Caki2 (cell line): ENCODE measurements around the gene MKX. TPM values are rescaled to one million over a fixed set of nuclear protein-coding genes. Genes with fewer than 3 reads are reported as not detected.

ENCODE experiments used
- DNase-seq: peaks from one replicate; pipeline ENCODE4 v3.0.0-alpha.2; 2015; ENCODE audit warnings: low read depth
- in situ Hi-C: cut with HindIII; loops from 2 replicates; pipeline ENCODE4 v1.10.0; 2016; ENCODE audit warnings: low sequenced_read_pairs, low pct_unique_long_range_greater_than_20kb, mixed read lengths
- total RNA-seq: library from RNA; depleted of rRNA; stranded (reverse); fragments of >200 nt; shearing (Covaris generic); gene quantifications from 2 replicates; pipeline ENCODE4 v1.2.3, GENCODE V29; 2014; ENCODE audit warnings: low replicate concordance

MKX gene
- total RNA-seq, 1 experiment from 2014 or later, result not detected

DNA sequence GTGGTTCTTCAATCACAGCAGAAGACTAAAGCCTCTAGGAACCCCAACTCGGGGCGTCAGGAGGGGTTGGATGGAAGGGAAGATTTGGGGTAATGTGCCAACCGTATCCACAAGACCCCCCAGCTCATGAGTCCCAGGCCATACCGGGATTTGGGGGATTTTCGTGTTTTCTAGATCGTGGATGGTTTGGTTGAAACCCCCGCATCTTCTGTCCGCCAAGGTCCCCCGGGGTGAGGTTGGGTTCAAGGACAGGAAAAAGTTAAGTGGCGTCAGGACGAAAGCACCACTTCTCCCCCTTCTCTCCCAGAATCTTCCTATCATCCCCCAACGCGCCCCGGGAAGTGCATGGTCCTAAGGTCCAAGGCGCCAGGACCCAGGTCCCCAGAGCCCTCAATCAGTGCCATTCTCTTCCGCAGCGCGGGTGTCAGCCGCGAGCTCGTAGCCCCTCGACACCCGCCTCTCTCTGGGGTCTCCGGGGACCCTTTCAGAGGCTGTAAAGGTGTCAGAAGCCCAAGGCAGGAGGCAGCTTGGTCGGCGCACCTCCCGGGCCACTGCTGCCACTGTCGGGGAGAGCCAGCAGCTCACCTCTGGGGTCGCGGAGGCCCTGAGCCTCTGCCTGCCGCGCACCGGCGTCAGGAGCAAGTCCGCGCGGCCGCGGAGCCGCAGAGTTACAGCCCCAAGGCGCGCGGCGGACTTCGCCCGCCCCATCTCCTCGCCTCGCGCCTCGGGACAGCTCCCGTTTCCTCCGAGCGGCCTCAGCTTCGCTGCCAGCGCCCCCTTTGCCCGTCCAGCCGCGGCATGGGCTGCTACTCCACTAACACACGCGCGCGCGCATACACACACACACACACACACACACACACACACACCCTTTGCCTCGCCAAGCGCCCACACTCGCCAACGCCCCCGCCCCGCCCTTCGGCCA is 1.5 kb downstream of the MKX start:
- in situ Hi-C loops, result no loop called here
- DNase-seq, result peak; percentile 25

DNA sequence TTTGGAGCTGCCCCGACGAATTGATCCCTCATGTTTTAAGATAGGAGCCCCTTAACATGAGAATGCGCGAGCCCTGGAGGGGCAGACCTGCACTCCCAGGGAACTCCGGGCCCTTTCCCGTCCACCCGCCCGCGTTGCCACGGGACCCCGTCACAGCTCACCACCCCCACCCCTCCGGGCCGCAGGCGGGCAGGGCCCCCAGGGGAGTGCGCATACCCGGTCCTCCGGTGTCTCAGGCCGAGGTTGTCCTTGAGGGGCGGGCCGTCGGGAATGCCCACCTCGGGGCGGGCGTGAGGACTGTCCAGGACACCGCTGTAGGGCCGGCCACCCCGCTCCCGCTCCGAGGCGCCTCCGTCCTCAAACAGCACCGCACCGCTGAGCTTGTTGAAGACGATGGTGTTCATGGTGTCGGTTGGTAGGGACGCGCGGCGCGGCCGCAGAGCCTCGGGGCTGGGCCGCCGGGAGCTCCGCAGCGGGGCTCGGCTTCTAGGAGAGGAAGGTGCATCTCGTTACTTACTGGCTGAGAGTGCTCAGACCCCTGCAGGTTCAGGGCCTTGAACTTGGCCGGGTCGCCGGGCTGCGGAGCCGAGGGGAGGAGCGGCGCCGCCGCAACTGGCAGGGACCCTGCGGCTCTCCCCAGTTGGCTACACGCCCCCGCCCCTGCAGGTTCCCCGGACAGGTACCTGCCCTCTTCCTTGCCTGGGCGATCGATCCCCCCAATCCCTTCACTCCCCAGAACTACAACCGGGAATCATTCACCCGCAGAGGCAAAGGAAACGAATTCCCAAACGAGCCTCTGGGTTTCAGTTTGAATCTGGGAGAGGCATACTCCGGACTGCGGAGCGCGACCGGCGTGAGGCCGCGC is 2.4 kb downstream of the MKX start:
- DNase-seq, result peak; percentile 29
- in situ Hi-C loops, result no loop called here

DNA sequence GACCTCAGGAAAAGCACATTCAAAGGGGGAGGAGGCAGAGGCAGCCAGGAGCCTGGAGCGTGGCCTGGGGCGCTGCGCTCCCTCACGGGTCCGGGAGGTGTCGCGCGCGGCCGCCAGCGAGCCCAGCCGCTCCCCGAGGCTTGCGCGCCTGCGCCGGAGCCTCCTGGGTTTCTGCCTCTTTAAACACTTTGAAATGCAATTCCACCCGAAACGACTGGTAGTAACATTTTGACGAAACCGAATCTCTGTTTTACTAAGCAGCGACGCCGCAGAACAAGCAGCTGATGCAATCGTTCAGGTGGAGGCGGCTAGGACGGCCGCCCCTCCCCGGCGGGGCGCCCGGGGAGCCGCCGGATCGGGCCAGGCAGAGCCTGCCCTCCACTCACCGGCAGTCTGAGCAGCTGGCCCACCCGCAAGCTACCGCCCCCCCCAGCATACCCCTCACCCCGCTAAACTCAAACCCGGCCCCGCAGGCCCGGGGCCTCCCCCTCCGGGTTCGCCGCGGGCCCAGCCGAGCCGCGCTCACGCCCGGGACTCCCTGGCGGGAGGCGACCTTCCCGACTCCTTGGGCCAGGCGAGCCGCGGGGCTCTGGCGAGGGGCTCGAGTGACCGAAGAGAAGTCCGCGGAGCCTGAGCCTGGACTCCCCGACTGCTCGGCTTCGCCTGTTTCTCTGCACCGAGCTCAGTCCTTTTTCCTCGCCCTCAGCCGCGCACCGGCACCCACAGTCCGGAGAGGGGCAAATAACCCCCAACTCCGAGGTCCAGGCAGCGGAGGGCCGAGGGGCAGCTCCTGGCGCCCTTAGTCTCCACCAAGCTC is 3.2 kb downstream of the MKX start:
- in situ Hi-C loops, result no loop called here
- DNase-seq, result peak; percentile 70

DNA sequence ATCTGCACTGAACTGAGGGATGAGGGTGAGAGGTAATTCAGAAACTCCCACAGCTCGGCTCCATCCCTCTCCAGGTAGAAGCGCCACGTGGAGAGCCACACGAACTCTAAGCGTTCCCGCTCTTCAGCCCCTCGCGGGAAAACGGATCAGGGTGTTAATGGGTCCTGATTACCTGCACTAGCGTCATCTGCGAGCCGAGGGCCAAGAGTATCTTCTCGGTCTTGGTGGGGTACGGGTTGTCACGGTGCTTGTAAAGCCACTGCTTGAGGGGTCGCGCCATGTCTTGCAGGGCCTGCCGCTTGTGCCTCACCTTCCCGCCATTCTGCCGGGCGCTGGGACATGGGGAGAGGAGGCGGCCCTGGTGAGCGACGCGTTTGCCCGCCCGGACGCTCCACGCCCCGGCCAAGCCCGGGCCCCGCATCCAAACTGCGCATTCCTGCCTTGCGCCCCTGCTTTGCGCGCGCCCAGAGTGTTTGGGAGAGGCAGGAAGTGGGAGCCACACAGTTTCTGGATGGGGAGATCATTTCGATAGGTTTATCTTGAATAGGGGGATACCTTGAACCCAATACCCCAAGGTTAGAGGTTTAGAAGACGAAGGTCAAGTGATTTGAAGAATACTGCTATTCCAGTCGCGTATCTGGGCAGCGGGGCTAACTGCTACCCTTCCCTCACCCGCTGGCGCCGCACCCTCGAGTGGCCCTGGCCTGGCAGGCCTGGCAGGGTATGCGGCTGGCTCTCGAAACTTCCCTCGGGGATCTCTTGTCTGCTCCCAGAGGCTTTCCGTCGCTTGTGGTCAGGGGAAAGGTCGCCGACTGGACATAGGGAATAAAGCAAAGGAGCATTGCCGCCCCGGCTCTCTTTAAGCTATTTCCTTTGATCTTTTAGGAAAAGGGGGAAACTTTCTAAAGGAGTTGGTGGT is 4.2 kb downstream of the MKX start:
- no peak for DNase-seq
- in situ Hi-C loops, result no loop called here

DNA sequence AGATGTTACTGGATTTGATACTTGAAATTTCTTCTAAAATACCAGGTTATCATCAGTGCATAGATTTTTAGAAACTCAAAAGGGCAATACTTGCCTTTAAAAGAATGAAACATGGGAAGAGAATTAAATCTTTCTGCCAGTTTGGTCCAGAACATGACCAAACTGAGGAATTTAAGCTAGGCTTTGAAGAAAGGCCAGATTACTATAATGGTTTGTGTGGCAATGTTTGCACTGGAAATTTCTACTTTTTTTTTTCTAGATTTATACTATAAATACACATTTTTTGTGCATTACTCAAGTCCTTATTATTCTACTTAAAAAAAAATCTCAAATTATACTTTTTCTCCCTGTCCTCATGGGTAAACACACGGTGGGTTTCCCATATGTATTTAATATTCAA is 9.2 kb downstream of the MKX start:
- in situ Hi-C loops, result no loop called here
- no peak for DNase-seq

DNA sequence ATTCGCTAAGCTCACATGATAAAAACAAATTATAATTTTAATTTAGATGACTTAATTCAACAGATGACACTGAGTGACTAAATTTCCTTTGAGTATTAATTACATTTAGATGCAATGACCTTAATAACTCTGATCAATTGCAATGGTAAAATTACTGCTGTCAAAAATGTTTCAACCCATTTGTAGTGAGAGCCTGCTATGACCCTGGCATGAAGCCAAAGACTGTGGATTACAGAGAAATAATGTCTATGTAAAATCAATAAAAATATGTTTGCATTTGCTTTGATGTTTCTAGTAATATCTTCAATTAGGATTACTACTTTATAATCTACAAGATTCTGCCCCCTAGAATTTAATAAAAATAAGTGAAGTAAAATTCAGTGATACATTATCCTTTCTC is 15.6 kb downstream of the MKX start:
- DNase-seq, result no peak
- in situ Hi-C loops, result no loop called here

DNA sequence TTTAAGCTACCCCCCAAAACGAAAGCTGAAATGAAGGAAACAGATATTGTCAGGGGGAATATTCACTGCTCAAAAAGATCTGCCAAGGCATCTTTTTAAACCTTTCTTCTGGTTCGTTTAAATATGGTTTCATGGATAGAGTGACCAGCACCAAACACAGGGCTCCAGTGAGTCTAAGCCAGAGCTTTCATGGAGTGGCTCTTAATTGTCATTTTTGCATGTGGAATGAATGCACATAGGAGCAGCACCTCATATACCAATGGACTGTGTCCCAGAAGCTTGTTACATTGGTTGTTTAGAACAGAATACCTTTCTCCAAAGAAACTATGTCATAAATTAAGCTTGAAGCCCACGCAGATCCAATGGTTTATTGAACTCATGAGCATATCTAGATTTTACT is 17.3 kb downstream of the MKX start:
- in situ Hi-C loops, result no loop called here
- no peak for DNase-seq

DNA sequence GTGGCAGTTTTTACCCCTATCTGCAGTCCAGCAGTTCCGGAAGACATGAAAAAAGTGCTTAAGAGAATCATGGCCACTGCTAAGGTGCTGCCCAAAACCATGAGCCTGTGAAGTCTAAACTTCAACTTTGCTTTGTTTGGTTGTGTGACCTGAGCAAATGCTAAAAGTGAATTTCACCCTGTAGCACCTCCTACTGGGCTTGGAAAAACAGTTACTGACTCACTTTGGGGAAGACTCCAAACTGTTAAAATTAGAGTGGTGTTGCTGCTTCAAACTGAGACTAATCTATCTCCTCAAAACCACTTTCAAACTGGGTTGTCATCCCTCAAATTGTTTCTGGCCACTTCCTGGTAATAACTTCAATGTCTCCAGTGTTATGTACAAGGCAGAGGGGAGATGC is 21.3 kb downstream of the MKX start:
- DNase-seq, result no peak
- in situ Hi-C loops, result no loop called here

DNA sequence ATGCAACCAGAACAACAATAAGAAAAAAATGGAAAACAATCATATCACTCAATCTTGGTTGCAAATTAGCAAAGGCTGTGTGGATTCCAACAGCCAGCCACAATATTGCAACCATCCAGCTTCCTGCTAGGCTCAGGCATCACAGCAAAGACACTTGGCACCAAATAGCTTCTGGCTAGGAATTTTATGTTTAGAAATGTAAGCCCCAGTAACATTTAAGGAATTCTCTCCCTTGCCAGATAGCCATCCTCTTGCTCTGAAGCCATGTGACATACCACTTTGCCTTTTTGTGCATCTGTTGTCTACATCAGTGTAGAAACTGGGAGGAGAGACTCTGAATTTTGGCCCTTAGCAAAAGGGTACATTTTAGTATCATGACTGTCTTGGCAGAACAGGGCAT is 22.2 kb downstream of the MKX start:
- DNase-seq, result no peak
- in situ Hi-C loops, result no loop called here

DNA sequence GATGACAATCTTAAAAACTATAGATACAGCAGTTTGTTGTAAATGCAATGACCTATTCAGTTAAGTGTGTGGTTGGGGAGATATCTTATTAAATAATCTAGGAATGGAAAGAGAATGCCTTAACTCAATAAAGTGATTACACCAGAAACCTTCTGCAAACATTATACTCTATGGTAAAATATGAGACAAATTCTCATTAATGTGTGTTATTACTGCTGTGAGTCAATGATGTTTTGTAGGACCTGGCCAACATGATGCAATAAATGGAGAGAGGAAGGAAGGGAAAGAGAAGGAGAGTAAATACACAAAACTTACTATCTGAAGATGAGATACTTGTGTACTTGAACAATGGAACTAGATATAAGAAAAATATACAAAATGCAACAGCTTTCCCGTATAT is 25.1 kb downstream of the MKX start:
- no peak for DNase-seq
- in situ Hi-C loops, result no loop called here

DNA sequence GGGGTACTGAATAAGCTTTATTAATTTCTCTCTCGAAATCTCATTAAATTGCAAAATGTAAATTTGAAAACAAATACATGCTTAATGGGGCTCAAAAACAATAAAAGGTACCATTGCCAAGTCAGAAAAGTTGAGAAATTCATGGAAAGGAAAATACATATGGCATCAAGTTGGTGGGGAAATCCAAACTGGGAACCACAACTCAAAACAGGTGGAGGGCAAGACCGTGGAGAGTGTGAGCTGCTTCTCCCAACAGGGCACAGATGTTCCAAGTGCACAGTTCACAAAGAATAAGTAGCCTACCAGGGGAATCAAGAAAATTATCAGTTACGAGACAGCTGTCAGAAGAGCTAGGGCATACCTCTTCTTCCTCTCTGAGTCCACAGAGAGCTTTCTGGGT is 26.6 kb downstream of the MKX start:
- DNase-seq, result no peak
- in situ Hi-C loops, result no loop called here

DNA sequence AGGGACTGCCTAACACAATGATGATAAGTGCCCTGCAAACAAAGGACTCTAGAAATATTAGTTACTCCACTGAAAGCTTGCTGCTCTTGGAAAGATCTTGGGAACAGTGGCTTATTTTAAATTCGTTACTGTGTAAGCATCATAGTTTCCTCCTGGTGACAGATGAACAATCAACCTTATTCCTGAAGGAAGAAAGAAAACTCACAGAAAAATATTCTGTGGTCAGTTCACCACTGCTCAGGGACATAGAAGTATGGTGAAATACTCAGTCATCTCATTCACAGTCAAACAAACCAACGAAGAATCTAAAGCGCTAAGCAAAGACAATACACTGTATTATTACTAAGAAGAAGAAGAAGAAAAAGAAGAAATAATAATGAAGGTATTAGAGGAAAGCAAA is 27.8 kb downstream of the MKX start:
- in situ Hi-C loops, result no loop called here
- no peak for DNase-seq

DNA sequence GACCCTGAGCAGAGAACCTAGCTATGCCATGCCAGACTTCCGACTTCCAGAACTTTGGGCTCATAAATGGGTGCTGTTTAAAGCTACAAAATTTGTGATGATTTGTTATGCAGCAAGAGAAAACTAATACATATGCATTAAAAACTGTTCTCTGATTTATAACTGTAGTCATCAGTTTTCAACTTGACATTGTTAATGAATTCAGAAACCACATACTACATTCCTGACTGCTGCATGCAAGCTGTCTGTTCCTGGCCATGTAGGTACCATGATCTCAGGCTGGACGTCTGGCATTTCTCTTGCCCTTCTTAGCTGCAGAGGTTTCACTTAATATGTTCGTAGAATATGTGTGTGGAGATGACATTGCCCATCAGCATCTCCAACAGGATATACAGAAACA is 28.4 kb downstream of the MKX start:
- DNase-seq, result no peak
- in situ Hi-C loops, result no loop called here

DNA sequence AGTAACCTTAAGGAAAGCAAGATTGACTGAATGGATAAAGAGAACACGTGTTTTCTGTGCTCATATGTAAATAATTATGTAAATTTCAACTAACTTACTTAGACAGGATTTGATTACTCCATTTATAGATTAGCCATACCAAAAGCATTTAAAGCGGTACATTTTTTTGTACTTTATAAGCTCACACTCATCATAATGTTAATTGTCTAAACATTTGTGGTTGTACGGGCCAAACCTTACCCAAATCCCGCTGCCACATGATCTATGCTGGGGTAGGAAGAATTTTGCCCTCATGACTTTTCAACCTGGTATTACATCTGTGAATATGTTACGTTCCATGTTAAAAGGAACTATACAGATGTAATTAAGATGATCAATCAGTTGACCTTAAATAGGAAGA is 29.1 kb downstream of the MKX start:
- no peak for DNase-seq
- in situ Hi-C loops, result no loop called here

DNA sequence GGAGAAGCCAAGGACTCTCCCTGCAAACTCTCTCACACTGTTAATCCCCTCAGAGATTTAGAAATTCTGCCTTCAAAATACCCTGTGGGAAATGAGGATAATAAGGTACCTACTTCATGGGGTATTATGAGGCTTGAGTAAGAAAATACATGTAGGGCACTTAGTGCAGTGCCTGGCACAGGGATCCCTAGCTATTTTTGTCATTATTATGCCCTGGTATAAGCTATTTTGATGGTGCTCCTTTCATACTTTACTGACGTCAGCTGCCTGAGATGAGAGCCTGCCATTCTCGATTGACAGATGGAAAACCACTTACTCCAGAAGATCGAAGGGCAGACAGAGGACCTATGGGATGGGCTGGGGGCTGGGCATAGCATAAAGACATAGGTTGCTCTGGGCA is 30.1 kb downstream of the MKX start:
- in situ Hi-C loops, result no loop called here
- DNase-seq, result no peak

DNA sequence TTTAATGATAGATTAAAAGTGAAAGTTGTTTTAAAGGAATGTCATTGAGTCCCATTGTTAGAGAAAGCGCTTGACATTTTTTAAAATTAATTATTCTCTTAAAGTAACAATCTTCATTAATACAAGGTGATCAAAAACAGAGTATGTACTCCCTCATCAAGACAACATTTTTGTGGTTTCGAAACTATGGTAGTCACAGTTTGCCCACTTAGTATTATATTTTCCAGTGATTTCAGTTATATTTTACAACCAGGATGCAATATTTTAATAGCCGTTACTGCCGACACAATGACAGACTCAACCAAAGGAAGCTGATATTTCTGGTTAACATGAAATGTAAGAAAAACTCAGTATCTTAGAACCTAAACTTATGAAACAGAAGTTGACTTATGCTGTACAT is 31.3 kb downstream of the MKX start:
- no peak for DNase-seq
- in situ Hi-C loops, result no loop called here

DNA sequence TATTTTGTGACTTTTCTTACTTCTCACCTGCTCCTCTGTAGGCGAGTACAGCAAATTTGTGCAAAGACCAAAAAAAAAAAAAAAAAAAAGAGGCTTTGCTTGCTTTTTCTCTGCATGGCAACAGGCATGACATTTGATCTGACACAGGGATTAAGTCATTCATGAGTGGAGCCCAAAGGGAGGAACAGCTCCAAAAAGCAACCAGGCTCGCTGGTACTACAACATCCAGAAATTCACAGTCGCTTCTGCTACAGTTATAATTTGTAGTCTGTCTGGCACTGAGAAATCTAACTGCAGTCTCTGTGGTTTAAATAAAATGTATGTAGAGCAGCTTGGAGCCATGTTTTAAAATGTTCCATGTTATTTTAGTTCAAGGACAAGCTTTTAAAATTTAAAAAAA is 31.7 kb downstream of the MKX start:
- in situ Hi-C loops, result no loop called here
- no peak for DNase-seq

DNA sequence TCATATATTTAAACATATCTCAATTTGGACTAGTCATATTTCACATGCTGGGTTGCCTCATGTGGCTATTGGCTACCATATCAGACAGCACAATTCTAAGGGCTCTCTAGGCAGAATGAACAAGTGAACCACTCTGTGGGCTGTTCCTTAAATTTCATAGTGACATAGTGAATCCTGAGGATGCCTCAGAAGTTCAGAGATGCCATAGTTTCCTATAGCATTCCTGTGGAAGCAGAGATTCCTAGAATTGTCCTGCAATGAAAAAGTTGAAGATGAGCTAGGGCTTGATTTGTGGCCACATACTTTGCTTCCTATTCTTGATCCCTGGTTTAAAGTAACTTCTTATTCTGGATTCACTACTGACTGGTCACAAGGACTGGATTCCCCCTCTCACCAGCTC is 35.6 kb downstream of the MKX start:
- DNase-seq, result no peak
- in situ Hi-C loops, result no loop called here
